GM06990 (cell line): Measurements from ENCODE around the gene SORCS1.

Experiments
- DNase-seq: peaks from one replicate; pipeline ENCODE4 v3.0.0-alpha.2; 2011; ENCODE audit not compliant: insufficient read length; ENCODE audit errors: extremely low read depth
- H3K27me3 ChIP-seq: replicated peaks from 2 replicates; pipeline ENCODE4 v1.6.0; 2011; ENCODE audit warnings: low read length; ENCODE audit not compliant: control insufficient read depth, insufficient read depth
- H3K36me3 ChIP-seq: 2 replicates; pipeline ENCODE4 v1.5.1; 2011; ENCODE audit warnings: low read length; ENCODE audit not compliant: control insufficient read depth, insufficient read depth
- H3K4me3 ChIP-seq: replicated peaks from 2 replicates; pipeline ENCODE4 v1.5.1; 2011; ENCODE audit warnings: low read depth, mild to moderate bottlenecking, control low read depth, low read length
- TF ChIP-seq, protein P1 (sequence below): IDR thresholded peaks from 2 replicates; pipeline ENCODE4 v1.5.1; 2011; ENCODE audit warnings: low read length, control low read depth, mild to moderate bottlenecking, inconsistent platforms; ENCODE audit not compliant: insufficient read depth, poor library complexity, severe bottlenecking

The SORCS1 gene

DNA sequence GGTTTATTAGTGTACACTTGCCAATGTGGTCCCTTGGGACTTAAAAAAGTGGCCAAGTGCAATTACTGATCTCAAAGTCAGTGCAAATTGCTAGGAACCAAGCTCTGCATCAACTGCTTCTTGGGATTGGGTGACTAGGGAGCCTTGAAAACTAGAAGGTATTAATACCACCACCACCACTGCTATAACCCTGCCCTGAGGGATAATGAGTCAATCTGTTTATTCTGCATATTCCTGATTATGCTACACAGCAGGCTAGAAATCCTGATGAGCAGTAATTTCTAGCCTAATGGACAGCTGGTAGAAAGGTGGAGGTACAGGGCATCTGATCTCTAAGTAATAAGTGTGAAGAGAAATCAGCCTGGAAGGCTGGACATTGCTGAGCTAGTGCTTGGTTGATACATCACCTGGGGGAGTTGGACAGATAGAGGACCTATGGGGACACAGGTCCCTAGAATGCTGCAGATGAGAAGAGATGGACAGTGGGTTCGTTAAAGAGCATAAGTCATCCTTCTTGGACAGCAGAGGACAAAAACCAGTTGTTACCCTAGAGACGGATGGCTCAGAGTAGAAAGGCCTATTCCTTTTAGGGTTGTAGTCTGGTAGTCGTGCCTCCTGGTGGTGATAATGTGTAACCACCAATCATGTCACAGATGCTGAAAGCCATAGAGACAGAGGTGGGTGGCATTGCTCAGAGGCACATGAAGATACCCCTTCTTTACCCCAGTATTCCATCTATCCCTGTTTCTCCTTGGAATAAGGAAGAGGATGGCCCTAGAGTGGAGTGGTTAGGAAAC lies 554.8 kb downstream of the SORCS1 start:
- TF ChIP-seq, protein P1, sequence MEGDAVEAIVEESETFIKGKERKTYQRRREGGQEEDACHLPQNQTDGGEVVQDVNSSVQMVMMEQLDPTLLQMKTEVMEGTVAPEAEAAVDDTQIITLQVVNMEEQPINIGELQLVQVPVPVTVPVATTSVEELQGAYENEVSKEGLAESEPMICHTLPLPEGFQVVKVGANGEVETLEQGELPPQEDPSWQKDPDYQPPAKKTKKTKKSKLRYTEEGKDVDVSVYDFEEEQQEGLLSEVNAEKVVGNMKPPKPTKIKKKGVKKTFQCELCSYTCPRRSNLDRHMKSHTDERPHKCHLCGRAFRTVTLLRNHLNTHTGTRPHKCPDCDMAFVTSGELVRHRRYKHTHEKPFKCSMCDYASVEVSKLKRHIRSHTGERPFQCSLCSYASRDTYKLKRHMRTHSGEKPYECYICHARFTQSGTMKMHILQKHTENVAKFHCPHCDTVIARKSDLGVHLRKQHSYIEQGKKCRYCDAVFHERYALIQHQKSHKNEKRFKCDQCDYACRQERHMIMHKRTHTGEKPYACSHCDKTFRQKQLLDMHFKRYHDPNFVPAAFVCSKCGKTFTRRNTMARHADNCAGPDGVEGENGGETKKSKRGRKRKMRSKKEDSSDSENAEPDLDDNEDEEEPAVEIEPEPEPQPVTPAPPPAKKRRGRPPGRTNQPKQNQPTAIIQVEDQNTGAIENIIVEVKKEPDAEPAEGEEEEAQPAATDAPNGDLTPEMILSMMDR: no peak
- DNase-seq: no peak
- no peaks in the 10 kb centered on the region; the same call in 1 of the 2 replicates for H3K27me3 ChIP-seq
- H3K4me3 ChIP-seq: no peak overlapping the region
- H3K36me3 ChIP-seq: no peaks in the 10 kb centered on the region

DNA sequence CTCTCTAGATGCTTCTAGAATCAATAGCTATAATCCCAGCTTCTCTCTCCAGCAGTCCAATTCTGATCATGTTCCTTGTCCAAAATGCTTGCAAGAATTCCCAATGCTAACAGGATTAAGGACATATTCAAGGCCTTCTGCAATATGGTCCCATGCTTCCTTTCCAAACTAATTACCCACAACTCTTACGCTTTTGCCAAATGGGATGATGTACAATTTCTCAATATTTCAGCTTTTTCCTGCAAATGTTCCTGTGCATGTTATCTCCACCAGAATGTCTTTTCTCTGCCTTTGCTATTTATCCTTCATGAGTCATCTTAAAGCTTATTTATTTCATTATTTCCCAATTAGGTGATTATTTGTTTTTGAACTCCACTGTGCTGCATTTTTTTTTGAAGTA lies 556.4 kb downstream of the SORCS1 start:
- H3K4me3 ChIP-seq: no peak overlapping the region
- DNase-seq: no peak
- TF ChIP-seq, protein P1: no peak
- no peaks in the 10 kb centered on the region for H3K27me3 ChIP-seq
- no peaks in the 10 kb centered on the region for H3K36me3 ChIP-seq

DNA sequence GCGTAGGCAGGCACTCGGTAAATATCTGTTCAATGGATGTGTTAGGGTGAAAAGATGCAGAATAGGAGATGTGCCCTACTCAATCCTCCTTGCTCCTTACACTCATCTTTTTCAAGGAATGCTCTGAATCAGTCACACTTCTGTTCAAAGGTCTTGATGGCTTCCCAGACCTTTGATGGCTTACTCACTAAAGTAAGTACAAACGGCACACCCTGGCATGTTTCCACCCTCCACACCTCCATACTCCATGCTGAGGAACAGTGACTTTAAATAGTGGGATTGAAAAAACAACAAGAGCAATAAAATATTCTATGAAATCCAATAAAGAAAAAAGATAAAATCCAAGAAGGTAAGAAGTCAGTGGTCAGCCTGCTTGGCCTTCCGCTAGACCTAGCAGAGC lies 569.2 kb downstream of the SORCS1 start:
- H3K27me3 ChIP-seq: no peaks in the 10 kb centered on the region

DNA sequence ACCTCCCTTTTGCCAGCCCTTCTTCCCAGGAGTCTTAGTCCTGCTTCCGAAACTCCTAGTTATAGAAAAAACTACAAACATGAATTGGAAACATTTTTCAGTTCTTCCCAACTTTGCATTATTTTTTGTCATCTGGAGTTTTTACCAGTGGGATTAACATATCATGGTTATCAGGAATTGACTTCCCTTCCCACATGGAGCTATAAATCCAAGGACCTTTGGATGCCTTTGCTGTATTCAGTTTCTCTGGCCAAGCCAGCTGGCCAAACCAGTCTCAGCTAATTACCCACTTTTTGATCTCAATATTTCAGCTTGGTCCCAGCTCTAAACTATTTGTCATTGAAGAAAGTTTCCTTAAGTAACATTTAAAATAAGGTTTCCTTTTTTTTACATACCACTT lies 570.6 kb downstream of the SORCS1 start:
- H3K27me3 ChIP-seq: no peaks in the 10 kb centered on the region
- DNase-seq: no peak
- TF ChIP-seq, protein P1: no peak
- no peak overlapping the region for H3K4me3 ChIP-seq
- H3K36me3 ChIP-seq: no peaks in the 10 kb centered on the region

More for the DNA sequence above, 569.2 kb downstream of the SORCS1 start:
- Histone ChIP-seq H3K4me3 (no peak overlapping the region), H3K36me3 (no peaks in the 10 kb centered on the region)
- TF ChIP-seq, protein P1: no peak
- DNase-seq: no peak

DNA sequence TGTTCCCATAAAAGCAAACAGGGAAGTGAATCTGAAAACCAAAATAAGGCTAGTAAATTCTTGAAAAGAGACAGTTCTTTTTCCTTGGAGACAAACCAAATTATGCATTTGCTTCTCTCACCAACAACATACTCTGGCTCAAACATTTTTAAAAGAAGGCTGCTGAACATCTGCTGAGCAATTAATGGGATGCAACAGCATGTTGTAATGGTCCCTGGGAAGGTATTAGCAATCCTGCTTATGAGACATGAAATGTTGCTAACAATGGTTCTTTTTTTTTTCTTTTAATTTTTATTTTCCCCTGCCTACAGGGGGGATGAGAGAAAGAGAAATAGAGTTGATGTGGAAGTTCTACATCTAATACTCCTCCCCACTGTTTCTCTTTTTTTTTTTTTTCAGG lies 572.1 kb downstream of the SORCS1 start:
- Histone ChIP-seq H3K36me3 (no peaks in the 10 kb centered on the region), H3K4me3 (no peak overlapping the region), H3K27me3 (no peaks in the 10 kb centered on the region)
- no peak for DNase-seq
- TF ChIP-seq, protein P1: no peak
